GM12878 (cell line): ENCODE results near the gene FBXO15. TPM values are rescaled to one million over a fixed set of nuclear protein-coding genes. Genes with fewer than 3 reads are reported as not detected.
A peak's percentile ranks its signal among the peaks of the same experiment; 100 is the strongest.

Experiments
- BCL11A ChIP-seq: IDR thresholded peaks from 2 replicates; pipeline ENCODE4 v1.6.1; 2011; ENCODE audit warnings: low read depth, low read length
- CBX3 ChIP-seq: fragments of 200-600 bp; sonication (generic); IDR thresholded peaks from 2 replicates; pipeline ENCODE4 v1.6.1; 2016; ENCODE audit warnings: low read depth, borderline replicate concordance
- CEBPZ ChIP-seq: fragments of 150-350 bp; IDR thresholded peaks from 2 replicates; pipeline ENCODE4 v1.6.1; 2016; ENCODE audit warnings: low read depth, low read length
- EGR1 ChIP-seq, 2 experiments: IDR thresholded peaks; 1 replicate in 1 of 2; 2 replicates in 1 of 2; pipeline ENCODE4 v1.6.1; 2011 to 2012; ENCODE audit warnings: low read depth in 2 of 2, low read length in 2 of 2, borderline replicate concordance in 1 of 2, mild to moderate bottlenecking in 1 of 2, moderate library complexity in 1 of 2
- HCFC1 ChIP-seq: fragments of 150-350 bp; IDR thresholded peaks from 2 replicates; pipeline ENCODE4 v1.6.1; 2014; ENCODE audit warnings: low read length
- MTA3 ChIP-seq: IDR thresholded peaks from 2 replicates; pipeline ENCODE4 v1.6.1; 2012; ENCODE audit warnings: low read length, inconsistent platforms, borderline replicate concordance
- RAD21 ChIP-seq: IDR thresholded peaks from 2 replicates; pipeline ENCODE4 v1.6.1; 2011; ENCODE audit warnings: mild to moderate bottlenecking, low read depth, low read length, moderate library complexity; ENCODE audit not compliant: insufficient read depth
- RFX5 ChIP-seq: IDR thresholded peaks from 2 replicates; pipeline ENCODE4 v1.6.1; 2011; ENCODE audit warnings: low read depth, low read length, improper control_type of control experiment
- SMC3 ChIP-seq: IDR thresholded peaks from 2 replicates; pipeline ENCODE4 v1.6.1; 2011; ENCODE audit warnings: low read length, improper control_type of control experiment, borderline replicate concordance
- polyA plus RNA-seq, 11 experiments: library from polyadenylated mRNA; depleted of rRNA in 4 of 11; unstranded in 6 of 11; stranded (reverse) in 5 of 11; fragments of >200 nt; fragmentation: Nextera tagmentation in 4 of 11; fragmentation: Illumina TruSeq in 1 of 11; extraction: Ambion mirVana in 4 of 11; extraction: Trizol in 1 of 11; gene quantifications; 1 replicate in 1 of 11; 2 replicates in 10 of 11; pipeline versions ENCODE4 v1.2.1 to v1.2.3, GENCODE V29; 2011 to 2016; ENCODE audit warnings: inconsistent platforms in 2 of 11, missing spikeins in 2 of 11, low read depth in 1 of 11
- total RNA-seq, 4 experiments: library from RNA; depleted of rRNA in 3 of 4; stranded (reverse); fragments of >200 nt in 3 of 4; fragmentation: Illumina TruSeq in 1 of 4; extraction: Trizol in 1 of 4; gene quantifications; 2 replicates each; pipeline versions ENCODE4 v1.2.1 to v1.2.3, GENCODE V29; 2013 to 2021
- TF ChIP-seq, protein P1 (sequence below): IDR thresholded peaks from 2 replicates; pipeline ENCODE4 v1.6.1; 2011; ENCODE audit warnings: mild to moderate bottlenecking, low read depth, low read length, moderate library complexity; ENCODE audit not compliant: insufficient replicate concordance
- TF ChIP-seq, protein P2 (sequence below): fragments of 450-650 bp; conservative IDR thresholded peaks from 2 replicates; pipeline ENCODE4 v1.6.1; 2017; ENCODE audit warnings: mild to moderate bottlenecking, moderate library complexity

The FBXO15 gene
- total and polyA plus RNA-seq, 10 of the 15 experiments (the other 5 are each of a cell fraction or from before 2014, with no cell fraction given), result 0.06 to 0.90 (median 0.22) TPM; not detected in 3

GRCh38 chr18:74116633-74117554, 30.7 kb downstream of the FBXO15 start (continued):
- TF ChIP-seq CEBPZ, result no peak
- TF ChIP-seq BCL11A, result no peak
- TF ChIP-seq MTA3, result no peak
- no peak for TF ChIP-seq EGR1 (IDR thresholded peaks at IDR 0.05; ENCODE audit: borderline replicate concordance in 1 of 2, low read depth in 2 of 2, low read length in 2 of 2)
- TF ChIP-seq, protein P1, sequence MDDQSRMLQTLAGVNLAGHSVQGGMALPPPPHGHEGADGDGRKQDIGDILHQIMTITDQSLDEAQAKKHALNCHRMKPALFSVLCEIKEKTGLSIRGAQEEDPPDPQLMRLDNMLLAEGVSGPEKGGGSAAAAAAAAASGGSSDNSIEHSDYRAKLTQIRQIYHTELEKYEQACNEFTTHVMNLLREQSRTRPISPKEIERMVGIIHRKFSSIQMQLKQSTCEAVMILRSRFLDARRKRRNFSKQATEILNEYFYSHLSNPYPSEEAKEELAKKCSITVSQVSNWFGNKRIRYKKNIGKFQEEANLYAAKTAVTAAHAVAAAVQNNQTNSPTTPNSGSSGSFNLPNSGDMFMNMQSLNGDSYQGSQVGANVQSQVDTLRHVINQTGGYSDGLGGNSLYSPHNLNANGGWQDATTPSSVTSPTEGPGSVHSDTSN, result no peak
- TF ChIP-seq, protein P2, sequence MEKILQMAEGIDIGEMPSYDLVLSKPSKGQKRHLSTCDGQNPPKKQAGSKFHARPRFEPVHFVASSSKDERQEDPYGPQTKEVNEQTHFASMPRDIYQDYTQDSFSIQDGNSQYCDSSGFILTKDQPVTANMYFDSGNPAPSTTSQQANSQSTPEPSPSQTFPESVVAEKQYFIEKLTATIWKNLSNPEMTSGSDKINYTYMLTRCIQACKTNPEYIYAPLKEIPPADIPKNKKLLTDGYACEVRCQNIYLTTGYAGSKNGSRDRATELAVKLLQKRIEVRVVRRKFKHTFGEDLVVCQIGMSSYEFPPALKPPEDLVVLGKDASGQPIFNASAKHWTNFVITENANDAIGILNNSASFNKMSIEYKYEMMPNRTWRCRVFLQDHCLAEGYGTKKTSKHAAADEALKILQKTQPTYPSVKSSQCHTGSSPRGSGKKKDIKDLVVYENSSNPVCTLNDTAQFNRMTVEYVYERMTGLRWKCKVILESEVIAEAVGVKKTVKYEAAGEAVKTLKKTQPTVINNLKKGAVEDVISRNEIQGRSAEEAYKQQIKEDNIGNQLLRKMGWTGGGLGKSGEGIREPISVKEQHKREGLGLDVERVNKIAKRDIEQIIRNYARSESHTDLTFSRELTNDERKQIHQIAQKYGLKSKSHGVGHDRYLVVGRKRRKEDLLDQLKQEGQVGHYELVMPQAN, result no peak
- no peak for TF ChIP-seq HCFC1
- TF ChIP-seq RFX5, result no peak
- no peak for TF ChIP-seq CBX3
- peak; percentile 70 for TF ChIP-seq RAD21
- peak; percentile 49; the same call in 1 of the 2 replicates for TF ChIP-seq SMC3
